ENCODE data around the gene TUT1.

Gene TUT1

DNA sequence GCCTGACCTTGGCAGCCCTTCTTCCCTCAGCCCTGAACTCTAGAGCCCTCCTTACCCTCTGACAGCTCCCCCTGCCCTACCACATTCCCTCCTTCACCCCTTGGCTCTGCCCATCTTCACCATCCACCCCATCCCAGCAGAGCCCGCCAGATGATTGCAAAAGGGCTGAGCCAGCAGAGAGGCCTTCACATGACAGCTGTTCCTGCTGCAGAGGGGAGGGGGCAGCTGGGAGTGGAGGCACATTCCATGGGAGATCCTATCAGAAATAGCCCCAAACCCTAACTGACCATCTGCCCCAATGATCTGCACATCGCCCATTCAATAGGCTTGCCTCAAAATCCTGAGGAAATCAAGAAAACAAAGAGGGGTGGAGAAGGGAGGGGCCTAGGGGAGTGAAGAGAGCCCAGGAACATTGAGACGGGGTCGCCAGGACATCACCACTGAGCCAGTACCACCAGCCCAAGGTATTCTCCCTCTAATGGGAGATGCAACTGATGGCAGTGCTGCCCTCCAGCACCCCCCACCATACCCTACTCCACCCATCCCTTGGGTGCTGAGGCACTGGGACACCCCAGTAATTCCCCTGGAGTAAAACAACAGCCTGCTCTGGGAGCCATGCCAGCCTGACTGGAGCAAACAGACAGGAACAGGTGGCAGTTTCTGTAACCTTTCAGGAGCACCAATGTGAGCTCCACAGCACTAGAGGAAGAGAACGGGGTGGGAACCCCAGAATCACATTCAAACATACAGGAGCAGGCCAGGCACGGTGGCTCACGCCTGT is 36.7 kb downstream of the TUT1 start:
- DNase-seq, result peak; percentile 24

DNA sequence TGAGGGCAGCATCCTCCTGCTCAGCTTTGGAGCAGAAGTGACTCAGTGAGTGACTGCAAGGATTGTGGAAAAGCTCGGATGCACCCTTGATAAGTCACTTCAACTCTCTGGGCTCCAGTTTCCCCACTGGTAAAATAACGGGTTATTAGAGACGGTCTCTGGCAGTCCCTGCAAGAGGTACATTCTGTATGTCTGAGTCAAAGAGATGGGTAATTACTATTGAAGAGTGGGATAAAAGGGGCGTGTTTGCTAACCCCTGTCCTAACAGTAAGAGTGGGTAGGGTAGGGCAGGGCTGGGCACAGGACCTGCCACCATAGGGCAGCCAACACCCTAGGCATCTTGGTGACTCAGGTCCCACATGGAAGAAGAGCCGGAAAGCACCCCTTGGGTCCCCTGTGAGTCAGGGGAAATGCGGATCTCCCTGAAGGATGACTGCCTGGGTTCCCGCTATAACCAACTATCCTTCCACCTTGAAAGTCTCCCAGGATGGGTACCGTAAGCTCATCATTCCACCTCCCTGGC is 37.4 kb downstream of the TUT1 start:
- peak; percentile 33 for DNase-seq

DNA sequence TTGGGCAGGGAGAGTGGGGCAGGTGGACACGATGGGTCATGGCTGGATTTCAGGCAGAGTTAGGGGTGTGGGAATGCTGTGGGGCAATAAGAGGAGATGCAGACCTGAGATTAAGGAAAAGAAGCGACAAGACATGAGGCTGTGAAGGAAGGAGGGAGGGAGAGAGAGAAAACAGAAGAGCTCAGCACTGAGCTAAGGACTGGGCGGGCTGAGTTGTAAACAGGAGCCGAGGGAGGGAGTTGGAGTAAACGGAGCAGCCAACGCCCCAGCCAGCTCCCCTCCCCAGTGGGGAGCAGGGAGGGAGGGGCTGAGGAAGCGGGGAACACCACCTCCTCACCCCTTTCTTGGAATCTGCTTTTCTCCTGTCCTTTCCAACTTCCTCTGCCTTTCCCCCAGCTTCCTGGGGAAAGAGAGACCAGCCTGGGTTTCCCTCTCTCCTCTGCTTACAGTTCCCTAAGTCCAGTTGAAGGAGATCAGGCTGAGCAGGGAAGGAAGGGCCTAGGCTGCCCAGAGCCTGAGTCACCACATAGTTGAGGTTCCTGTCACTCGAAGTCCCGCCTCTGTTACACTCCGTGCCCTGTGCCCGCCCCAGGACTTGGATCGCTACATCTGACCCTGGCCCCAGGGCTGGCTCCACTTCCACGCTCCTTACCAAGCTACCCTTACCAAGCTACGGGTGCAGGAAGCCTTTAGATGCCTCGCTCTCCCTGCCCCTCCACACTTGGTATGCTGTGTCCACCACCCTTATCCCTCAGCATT is 38.1 kb downstream of the TUT1 start:
- DNase-seq, result peak; percentile 89

DNA sequence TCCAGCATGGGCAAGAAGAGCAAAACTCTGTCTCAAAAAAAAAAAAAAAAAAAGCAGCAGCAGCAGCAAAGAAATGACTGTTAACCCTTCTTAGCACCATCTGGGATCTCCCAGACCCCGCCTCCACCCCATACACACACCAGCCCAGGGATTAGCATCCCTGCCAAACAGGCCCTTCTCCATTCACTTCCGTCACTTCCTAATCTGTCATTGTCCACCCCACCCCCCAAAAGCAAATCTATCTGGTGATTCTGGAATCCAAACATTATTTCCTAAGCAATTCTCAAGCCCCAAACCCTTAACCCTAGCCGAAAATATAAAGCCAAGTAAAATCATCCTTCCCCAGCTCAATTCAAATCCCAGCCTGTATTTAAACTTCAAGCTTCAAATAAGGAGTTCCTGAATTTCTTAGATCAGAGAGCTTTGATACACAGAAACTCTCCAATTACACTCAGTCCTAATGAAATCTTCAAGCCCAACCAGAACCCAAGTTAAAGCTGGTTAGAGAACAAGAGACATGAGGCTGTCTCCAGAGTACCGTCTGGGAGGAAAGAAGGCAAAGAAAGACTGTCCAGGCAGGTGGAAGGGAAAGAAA is 38.7 kb downstream of the TUT1 start:
- DNase-seq, result peak; percentile 43

- peak; percentile 12 for DNase-seq
These were observed 40.8 kb downstream of the TUT1 start for GRCh38 chr11:62550478-62550877.

GRCh38 chr11:62548545-62549335 is 42.6 kb downstream of the TUT1 start:
- no peak for DNase-seq

DNA sequence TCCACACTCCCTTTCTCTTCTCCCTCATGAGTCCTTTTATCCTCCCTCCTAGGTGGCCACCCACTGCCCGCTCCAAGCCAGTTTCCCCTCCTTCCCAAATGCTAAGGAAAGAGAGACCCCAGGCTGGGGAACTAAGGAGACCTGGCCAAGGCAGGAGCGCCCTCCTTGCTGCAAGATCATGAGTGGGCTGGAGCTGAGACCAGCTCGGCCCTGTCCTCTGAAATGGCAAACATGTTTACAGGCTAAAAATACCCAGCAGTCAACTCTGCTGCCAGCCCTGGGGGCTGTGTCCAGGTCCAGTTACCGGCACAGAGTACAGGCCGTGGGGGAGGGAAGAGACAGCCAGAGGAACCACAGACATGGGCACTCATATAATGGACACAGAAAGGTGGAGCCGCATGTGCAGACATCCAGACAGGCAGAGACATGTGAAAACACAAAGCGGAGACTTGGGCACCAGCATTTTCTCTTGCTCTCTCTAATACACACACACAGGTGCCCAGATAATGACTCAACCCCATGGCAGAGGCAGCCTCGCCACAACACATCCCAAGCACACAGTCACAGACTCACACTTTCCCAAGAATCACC is 43.5 kb downstream of the TUT1 start:
- DNase-seq, result no peak

GRCh38 chr11:62546929-62547625 is 44.2 kb downstream of the TUT1 start:
- no peak for DNase-seq

- DNase-seq, result peak; percentile 86
These were observed 44.9 kb downstream of the TUT1 start, which contains the start of gene AHNAK for GRCh38 chr11:62546244-62546928. Gene AHNAK (minus strand): TSS chr11:62546806. CDS start chr11:62536098, 10,708 bp downstream.

- peak; percentile 74 for DNase-seq
These were observed 45.7 kb downstream of the TUT1 start for GRCh38 chr11:62545437-62546243.

DNA sequence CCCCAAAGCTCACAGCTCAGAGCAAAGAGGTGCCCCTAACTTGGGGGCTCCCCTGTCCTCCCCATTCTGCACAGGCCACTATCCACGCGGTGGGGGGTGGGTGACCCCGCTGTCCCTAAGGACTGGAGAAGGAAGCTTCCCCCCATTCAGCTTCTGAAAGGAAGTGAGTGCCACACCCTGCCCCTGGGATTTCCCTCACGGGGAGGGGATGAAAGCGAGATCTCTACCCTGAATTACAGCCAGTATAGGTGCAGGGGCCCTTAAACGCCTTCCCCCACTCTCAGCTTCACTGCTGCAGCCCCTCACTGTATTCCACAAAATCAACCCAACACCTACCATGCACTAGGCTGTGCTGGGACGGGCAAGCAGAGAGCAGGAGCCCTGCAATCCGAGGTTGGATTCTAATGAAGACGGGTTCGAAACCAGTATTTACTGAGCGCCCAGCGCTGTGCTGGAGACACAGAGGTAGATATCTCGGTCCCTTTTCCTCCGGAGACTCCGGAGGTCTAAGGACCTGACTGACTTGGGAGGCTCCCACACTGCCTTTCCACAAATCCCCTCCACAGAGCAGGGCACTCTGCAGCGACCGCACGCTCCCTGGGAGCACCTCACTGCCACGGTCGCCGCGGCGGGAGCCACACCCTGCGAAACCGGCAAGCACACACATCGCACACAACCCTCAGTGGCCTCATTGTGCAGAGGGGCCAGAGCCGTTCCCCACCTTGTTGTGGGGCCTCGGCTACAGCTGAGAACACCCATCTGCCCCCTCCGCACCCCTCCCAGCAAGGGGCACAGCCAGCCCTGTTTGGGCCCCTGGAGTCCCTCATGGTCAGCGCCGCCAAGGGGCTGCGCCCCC is 46.5 kb downstream of the TUT1 start:
- peak; percentile 65 for DNase-seq

GRCh38 chr11:62543680-62544444 is 47.5 kb downstream of the TUT1 start:
- peak; percentile 40 for DNase-seq

DNA sequence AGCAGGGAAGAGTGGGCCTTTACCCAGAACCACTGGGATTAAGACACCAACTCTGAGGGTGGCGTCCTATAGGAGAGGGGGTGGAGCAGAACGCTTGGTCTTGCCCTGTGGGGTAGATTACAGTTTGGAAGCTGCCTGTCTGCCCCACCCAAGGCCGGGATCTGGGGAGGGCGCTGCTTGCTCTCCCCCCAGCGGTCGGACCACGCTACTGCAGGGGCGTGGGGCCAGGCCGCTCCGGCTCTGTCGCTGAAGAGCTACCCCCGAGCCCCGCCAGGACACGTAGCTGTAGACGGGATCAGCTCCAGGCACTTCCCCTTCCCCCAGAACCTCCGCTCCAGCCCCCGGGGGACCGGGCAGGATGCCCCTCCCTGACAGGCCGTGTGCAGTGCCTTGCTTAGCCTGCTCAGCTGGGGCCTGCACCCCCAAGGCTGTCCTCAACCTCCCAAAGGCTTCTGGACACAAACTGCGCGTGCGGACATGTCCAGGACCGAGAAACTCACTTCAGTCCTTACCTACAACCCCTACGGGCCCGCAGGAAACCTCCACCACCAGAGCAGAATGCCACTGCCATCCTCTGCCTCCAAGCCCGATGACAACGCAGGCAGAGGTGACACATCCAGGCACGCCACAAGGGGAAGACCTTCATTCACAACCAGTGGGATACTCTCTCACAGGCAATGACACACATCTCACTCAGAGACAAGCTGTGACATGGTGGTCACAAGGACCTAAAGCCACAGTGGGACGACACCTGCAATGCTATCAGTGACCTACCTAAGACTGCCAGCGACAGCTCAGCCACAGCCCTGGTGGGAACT is 48.4 kb downstream of the TUT1 start:
- DNase-seq, result peak; percentile 81

DNA sequence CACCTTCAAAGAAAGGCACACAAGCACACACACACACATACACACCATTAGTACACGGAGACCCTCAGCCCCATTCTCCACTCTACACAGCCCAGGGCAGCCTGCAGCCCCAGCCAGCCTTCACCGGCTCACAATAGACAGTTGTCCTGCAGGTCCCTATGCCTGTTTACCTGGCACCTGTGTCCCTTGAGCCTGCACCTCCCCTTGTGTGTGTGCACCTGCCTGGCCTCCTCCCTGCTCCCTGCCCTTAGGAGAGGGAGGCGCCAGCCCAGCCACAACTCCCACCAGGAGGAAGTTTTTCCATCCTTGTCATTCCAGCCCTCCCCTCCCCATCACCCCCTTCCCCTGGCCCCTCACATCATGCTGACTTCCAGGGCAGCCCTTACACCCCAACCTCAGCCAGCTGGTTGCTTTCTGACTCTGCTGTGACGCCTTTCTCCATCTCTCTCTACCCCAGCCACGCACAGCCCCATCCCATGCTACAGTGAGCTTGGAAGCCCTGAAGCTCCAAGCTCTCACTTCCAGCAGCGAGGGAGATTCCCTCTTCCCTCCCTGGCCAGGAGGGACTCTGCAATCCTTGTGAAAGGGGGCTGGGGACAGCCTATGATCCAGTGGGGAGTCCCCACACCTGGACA is 49.1 kb downstream of the TUT1 start:
- no peak for DNase-seq

GRCh38 chr11:62540804-62541701 is 50.3 kb downstream of the TUT1 start:
- DNase-seq, result no peak
